NT2/D1 (cell line): ENCODE data around the gene PPDPF.

Source experiments
- DNase-seq: peaks from one replicate; pipeline ENCODE4 v3.0.0-alpha.2; 2011; ENCODE audit warnings: low read depth, low spot score
- H3K27me3 ChIP-seq: 2 replicates; pipeline ENCODE4 v1.6.0; 2011; ENCODE audit warnings: mild to moderate bottlenecking; ENCODE audit not compliant: insufficient read length, insufficient read depth
- H3K36me3 ChIP-seq: 2 replicates; pipeline ENCODE4 v1.6.1; 2011; ENCODE audit warnings: mild to moderate bottlenecking, low read length, mixed read lengths; ENCODE audit not compliant: insufficient read depth, insufficient read length
- H3K4me1 ChIP-seq: 2 replicates; pipeline ENCODE4 v1.5.1; 2011; ENCODE audit not compliant: insufficient read depth, insufficient read length
- H3K4me3 ChIP-seq: 2 replicates; pipeline ENCODE4 v1.5.1; 2011; ENCODE audit warnings: low read depth; ENCODE audit not compliant: insufficient read length
- H3K9ac ChIP-seq: 2 replicates; pipeline ENCODE4 v1.6.0; 2011; ENCODE audit warnings: low read depth; ENCODE audit not compliant: insufficient read length
- H3K9me3 ChIP-seq: 2 replicates; pipeline ENCODE4 v1.5.1; 2011; ENCODE audit warnings: mild to moderate bottlenecking, low read length; ENCODE audit not compliant: insufficient read depth
- SUZ12 ChIP-seq: IDR thresholded peaks from 2 replicates; pipeline ENCODE4 v1.6.1; 2011; ENCODE audit not compliant: insufficient read length, insufficient read depth; ENCODE audit errors: extremely low read depth
- YY1 ChIP-seq: IDR thresholded peaks from 2 replicates; pipeline ENCODE4 v1.6.1; 2011; ENCODE audit not compliant: insufficient read length, insufficient read depth
- ZNF274 ChIP-seq: IDR thresholded peaks from 2 replicates; pipeline ENCODE4 v1.6.1; 2011; ENCODE audit warnings: mild to moderate bottlenecking, low read depth, low read length

Gene PPDPF

GRCh38 chr20:63538204-63539091 is 17.9 kb downstream of the PPDPF start:
- Histone ChIP-seq H3K27me3 (no peaks in the 10 kb centered on the region), H3K4me3 (peak overlapping the region; percentile 13), H3K36me3 (no peaks in the 10 kb centered on the region), H3K9me3 (no peaks in the 10 kb centered on the region), H3K9ac (peak overlapping the region; percentile 72), H3K4me1 (peaks cover 45% of the 10 kb centered on the region)
- TF ChIP-seq ZNF274 (no peak), SUZ12 (no peak), YY1 (no peak)
- no peak for DNase-seq

- Histone ChIP-seq H3K9ac (peak overlapping the region; percentile 43), H3K4me3 (no peak overlapping the region), H3K4me1 (peaks cover 39% of the 10 kb centered on the region), H3K27me3 (no peaks in the 10 kb centered on the region), H3K9me3 (no peaks in the 10 kb centered on the region), H3K36me3 (no peaks in the 10 kb centered on the region)
- TF ChIP-seq SUZ12 (no peak), ZNF274 (no peak), YY1 (no peak)
- no peak for DNase-seq
These were observed 18.5 kb downstream of the PPDPF start for GRCh38 chr20:63539092-63539430.

DNA sequence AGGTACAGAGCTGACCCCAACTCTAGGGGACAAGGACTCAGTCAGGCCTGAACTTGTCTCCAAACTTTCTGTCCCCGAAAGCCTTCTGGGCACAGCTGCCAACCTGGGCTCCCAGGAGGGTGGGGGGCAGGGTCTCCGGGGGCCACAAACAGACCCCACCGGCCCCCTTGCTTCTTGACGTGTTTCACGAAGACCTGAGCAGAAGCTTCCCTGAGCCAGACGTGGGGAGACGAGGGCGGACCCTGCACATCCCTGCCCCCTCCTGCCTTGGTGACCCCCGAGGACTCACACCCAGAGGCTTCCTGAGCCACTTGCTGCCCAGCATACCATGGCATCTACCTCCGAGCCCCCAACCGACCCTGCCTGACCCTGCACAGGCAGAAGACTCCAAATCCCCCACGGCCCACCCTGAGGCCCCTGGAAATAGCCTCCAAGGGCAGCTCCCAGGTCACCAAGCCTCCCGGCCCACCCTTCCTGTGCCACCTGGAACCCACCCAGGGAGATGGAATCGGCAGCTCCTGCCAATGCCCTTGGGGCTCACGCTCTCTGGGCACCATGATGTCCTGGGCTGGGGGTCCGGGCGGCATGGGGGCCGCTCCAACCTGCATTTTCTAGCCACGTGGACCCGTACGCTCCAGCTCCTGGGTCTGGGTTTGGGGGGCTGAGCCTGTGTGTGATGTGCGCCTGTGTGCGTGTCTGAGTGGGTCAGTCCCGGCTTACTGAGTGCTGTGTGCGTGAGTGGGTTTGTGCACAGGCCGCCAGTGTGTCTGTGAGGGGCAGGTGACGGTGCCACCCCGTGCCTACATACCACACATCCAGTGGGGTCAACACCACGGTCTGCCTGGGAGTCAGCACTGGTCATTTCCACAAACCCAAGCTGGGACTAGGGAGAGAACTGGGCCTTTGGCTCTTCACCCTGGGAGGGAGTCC is 19.1 kb downstream of the PPDPF start:
- Histone ChIP-seq H3K4me3 (no peak overlapping the region), H3K9me3 (no peaks in the 10 kb centered on the region), H3K36me3 (no peaks in the 10 kb centered on the region), H3K27me3 (no peaks in the 10 kb centered on the region), H3K4me1 (peaks cover 36% of the 10 kb centered on the region), H3K9ac (peak overlapping the region; percentile 37)
- DNase-seq, result no peak
- TF ChIP-seq SUZ12 (no peak), YY1 (no peak), ZNF274 (no peak)

DNA sequence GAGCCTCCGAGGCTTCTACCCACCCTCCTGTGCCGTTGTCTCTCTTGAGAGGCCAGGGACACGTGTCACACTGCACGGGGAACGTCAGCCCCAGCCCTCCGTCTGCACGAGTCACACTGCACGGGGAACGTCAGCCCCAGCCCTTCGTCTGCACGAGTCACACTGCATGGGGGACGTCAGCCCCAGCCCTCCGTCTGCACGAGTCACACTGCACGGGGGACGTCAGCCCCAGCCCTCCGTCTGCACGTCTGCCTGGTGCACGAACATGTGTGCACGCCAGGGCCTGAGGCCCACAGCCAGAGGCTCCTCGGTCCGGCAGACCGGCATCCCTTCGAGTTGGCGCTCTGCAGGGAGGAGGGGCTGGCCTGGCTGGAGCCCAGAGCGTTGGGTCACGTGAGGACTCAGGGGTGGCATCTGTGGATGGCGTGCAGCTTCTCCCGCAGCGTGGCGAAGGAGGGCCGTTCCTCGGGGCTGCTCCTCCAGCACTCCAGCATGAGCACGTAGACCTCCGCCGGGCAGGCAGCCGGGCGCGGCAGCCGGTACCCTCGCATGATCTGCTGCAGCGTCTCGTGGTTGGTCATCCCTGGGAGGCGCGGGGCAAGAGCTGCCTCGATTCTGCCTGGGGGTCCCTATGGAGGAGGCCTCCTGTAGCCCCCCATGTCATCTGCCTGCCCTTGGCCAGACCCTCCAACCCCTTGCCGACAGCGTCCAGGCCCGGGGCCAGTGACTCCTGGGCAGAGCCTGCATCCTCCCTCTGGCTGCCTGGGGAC is 20.0 kb downstream of the PPDPF start:
- H3K36me3 ChIP-seq, result no peaks in the 10 kb centered on the region
- no peak for TF ChIP-seq ZNF274
- TF ChIP-seq YY1, result no peak
- TF ChIP-seq SUZ12, result no peak
- no peaks in the 10 kb centered on the region for H3K27me3 ChIP-seq
- no peak for DNase-seq
- H3K4me3 ChIP-seq, result no peak overlapping the region
- H3K9me3 ChIP-seq, result no peaks in the 10 kb centered on the region
- H3K4me1 ChIP-seq, result peaks cover 38% of the 10 kb centered on the region
- peak overlapping the region; percentile 37 for H3K9ac ChIP-seq

DNA sequence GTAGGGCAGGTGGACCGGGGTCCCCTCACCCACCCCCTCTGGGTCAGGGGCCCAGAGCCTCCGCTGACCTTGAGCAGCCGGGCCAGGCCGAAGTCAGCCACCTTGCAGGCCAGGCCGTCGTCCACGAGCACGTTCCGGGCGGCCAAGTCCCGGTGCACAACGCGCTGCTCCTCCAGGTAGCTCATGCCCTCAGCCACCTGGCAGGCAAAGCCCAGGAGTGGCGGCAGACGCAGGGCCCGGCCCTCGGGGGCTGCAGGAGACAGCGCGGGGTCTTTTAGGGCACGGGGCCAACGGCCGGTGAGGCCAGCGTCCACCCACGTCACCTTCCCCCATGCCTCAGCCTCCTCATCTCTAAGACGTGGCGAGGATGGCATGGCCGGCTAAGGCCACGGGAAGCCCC is 20.8 kb downstream of the PPDPF start:
- H3K4me1 ChIP-seq, result peaks cover 39% of the 10 kb centered on the region
- H3K9me3 ChIP-seq, result no peaks in the 10 kb centered on the region
- H3K4me3 ChIP-seq, result no peak overlapping the region
- no peaks in the 10 kb centered on the region for H3K27me3 ChIP-seq
- H3K9ac ChIP-seq, result no peak overlapping the region
- DNase-seq, result no peak
- TF ChIP-seq SUZ12 (no peak), YY1 (no peak), ZNF274 (no peak)
- H3K36me3 ChIP-seq, result no peaks in the 10 kb centered on the region

GRCh38 chr20:63542031-63542559 is 21.5 kb downstream of the PPDPF start:
- Histone ChIP-seq H3K27me3 (no peaks in the 10 kb centered on the region), H3K4me3 (no peak overlapping the region)
- TF ChIP-seq YY1 (no peak), SUZ12 (no peak), ZNF274 (no peak)

More at GRCh38 chr20:63542031-63542559, 21.5 kb downstream of the PPDPF start:
- no peaks in the 10 kb centered on the region for H3K9me3 ChIP-seq
- H3K4me1 ChIP-seq, result peaks cover 39% of the 10 kb centered on the region
- DNase-seq, result no peak
- peak overlapping the region; percentile 8 for H3K9ac ChIP-seq
- H3K36me3 ChIP-seq, result no peaks in the 10 kb centered on the region
